ENCODE data around the gene PACSIN2.

DNA sequence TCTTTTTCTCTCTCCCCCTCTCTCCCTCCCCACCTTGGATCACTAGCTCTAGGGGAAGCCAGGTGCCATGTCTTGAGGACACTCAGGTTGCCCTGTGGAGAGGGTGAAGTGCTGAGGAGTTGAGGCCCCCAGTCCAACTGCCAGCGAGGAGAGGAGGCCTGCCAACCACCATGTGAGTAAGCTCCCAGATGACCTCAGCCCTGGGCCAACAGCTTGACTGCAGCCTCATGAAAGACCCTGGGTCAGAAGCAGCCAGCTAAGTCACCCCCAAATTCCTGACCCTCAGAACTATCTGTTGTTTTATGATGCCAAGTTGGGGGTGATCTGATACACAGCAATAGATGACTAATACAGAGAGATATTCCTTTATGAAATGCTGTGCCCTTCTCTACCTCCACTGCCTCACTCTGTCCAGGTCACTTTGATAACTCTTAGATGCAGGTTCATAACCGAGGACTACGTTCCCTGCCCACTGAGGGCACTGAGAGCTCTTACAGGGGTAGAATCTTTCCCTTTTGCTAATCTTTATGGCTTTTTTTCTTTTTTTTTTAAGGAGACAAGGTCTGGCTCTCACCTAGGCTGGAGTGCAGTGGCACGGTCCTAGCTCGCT is 165.9 kb downstream of the PACSIN2 start:
- TF ChIP-seq, protein P1, sequence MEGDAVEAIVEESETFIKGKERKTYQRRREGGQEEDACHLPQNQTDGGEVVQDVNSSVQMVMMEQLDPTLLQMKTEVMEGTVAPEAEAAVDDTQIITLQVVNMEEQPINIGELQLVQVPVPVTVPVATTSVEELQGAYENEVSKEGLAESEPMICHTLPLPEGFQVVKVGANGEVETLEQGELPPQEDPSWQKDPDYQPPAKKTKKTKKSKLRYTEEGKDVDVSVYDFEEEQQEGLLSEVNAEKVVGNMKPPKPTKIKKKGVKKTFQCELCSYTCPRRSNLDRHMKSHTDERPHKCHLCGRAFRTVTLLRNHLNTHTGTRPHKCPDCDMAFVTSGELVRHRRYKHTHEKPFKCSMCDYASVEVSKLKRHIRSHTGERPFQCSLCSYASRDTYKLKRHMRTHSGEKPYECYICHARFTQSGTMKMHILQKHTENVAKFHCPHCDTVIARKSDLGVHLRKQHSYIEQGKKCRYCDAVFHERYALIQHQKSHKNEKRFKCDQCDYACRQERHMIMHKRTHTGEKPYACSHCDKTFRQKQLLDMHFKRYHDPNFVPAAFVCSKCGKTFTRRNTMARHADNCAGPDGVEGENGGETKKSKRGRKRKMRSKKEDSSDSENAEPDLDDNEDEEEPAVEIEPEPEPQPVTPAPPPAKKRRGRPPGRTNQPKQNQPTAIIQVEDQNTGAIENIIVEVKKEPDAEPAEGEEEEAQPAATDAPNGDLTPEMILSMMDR (IDR thresholded peaks at IDR 0.05), result no peak
- no peak for TF ChIP-seq POLR2A (IDR thresholded peaks at IDR 0.05)

All from thyroid gland (tissue), 4 donors.